GM21390 (cell line): ENCODE measurements around the gene SMAD6.

Experiments
- ATAC-seq: cut with Tn5 transposase; IDR thresholded peaks from one replicate; pipeline ENCODE4 v1.9.1; 2021; ENCODE audit not compliant: unreplicated experiment

Gene SMAD6

GRCh38 chr15:66702787-66703539 is 927 bp downstream of the SMAD6 start:
- no peak for ATAC-seq

- no peak for ATAC-seq
Observed at GRCh38 chr15:66703540-66703941, 1.5 kb downstream of the SMAD6 start.

GRCh38 chr15:66704019-66704802 is 2.2 kb downstream of the SMAD6 start:
- ATAC-seq: no peak

GRCh38 chr15:66704803-66705153 is 2.7 kb downstream of the SMAD6 start:
- ATAC-seq: no peak

GRCh38 chr15:66705277-66706146 is 3.5 kb downstream of the SMAD6 start:
- no peak for ATAC-seq

GRCh38 chr15:66706225-66706732 is 4.2 kb downstream of the SMAD6 start:
- ATAC-seq: no peak

GRCh38 chr15:66706840-66707239 is 4.8 kb downstream of the SMAD6 start:
- no peak for ATAC-seq

GRCh38 chr15:66707310-66708082 is 5.5 kb downstream of the SMAD6 start:
- no peak for ATAC-seq

GRCh38 chr15:66708389-66708788 is 6.4 kb downstream of the SMAD6 start:
- no peak for ATAC-seq

- ATAC-seq: no peak
Observed at GRCh38 chr15:66709884-66710283, 7.8 kb downstream of the SMAD6 start.

GRCh38 chr15:66711260-66711659 is 9.2 kb downstream of the SMAD6 start:
- ATAC-seq: no peak

GRCh38 chr15:66711862-66712261 is 9.8 kb downstream of the SMAD6 start:
- ATAC-seq: no peak

GRCh38 chr15:66713843-66714508 is 11.9 kb downstream of the SMAD6 start:
- ATAC-seq: peak; percentile 53

- peak; percentile 23 for ATAC-seq
Observed at GRCh38 chr15:66714543-66714981, 12.5 kb downstream of the SMAD6 start.

GRCh38 chr15:66715181-66715624 is 13.2 kb downstream of the SMAD6 start:
- no peak for ATAC-seq

- no peak for ATAC-seq
Observed at GRCh38 chr15:66715720-66716655, 14.0 kb downstream of the SMAD6 start.

- ATAC-seq: no peak
Observed at GRCh38 chr15:66716656-66717020, 14.6 kb downstream of the SMAD6 start.

- no peak for ATAC-seq
Observed at GRCh38 chr15:66718220-66718988, 16.4 kb downstream of the SMAD6 start.
